AG10803 (cell line): ENCODE results near the gene CRBN.
A peak's percentile ranks its signal among the peaks of the same experiment; 100 is the strongest.

ENCODE experiments used
- DNase-seq: peaks from one replicate; pipeline ENCODE4 v3.0.0; 2010; ENCODE audit warnings: low read depth
- H3K4me3 ChIP-seq: 2 replicates; pipeline ENCODE4 v1.5.1; 2011; ENCODE audit warnings: mild to moderate bottlenecking, low read length, control low read depth
- TF ChIP-seq, protein P1 (sequence below): conservative IDR thresholded peaks from 2 replicates; pipeline ENCODE4 v1.5.1; 2011; ENCODE audit warnings: mild to moderate bottlenecking, low read length, control low read depth, inconsistent platforms

The CRBN gene

DNA sequence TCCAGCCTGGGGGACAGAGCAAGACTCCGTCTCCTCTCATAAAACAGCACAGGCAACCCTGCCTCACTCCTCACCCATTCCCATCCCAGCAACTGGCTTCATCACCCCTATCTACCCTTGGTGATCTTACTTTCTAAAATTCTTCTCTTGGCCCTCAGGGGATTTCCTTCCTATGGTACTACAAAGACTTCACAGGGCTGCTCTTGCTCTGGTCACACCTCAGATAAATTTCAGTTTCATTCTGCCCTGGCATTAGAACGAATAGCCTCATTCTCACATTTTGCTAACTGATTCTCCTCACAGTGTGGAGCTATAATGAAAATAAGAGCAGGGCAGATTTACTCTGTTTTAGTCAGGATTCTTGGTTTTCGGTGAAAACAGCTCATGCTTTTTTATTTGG is 22.1 kb upstream of the CRBN start:
- DNase-seq = no peak
- no peak overlapping the region for H3K4me3 ChIP-seq
- TF ChIP-seq, protein P1, sequence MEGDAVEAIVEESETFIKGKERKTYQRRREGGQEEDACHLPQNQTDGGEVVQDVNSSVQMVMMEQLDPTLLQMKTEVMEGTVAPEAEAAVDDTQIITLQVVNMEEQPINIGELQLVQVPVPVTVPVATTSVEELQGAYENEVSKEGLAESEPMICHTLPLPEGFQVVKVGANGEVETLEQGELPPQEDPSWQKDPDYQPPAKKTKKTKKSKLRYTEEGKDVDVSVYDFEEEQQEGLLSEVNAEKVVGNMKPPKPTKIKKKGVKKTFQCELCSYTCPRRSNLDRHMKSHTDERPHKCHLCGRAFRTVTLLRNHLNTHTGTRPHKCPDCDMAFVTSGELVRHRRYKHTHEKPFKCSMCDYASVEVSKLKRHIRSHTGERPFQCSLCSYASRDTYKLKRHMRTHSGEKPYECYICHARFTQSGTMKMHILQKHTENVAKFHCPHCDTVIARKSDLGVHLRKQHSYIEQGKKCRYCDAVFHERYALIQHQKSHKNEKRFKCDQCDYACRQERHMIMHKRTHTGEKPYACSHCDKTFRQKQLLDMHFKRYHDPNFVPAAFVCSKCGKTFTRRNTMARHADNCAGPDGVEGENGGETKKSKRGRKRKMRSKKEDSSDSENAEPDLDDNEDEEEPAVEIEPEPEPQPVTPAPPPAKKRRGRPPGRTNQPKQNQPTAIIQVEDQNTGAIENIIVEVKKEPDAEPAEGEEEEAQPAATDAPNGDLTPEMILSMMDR = no peak

DNA sequence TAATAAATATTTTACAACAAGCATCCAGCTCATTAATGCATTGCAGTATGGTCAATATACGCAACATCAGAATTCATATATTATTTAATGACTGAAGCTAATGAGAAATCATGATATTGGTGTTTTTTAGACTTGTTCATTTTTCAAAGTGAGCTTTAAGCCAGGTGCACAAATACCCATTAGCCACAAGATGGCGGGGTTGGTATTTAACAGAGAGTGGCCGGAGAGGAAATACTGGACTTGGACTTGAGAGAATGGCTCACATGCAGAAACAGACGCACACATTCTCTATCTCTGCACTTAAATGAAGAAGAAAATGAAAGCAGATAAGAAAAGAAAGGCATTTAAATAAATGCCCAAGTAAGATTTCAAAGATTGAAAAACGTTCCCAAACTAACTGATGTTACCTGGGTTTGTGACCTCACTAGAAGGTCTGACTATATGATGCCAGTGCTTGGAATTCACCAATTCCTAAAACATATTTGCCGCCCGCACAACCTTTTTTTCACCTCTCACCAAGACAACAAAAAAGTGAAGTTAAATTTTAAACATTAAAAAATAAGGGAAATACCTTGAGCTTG is 21.2 kb upstream of the CRBN start:
- no peak overlapping the region for H3K4me3 ChIP-seq
- peak; percentile 61 for DNase-seq

GRCh38 chr3:3199306-3199705 is 19.8 kb upstream of the CRBN start:
- TF ChIP-seq, protein P1 = no peak
- no peak for DNase-seq
- H3K4me3 ChIP-seq = no peak overlapping the region

More for the DNA sequence above, 21.2 kb upstream of the CRBN start:
- TF ChIP-seq, protein P1 = peak; percentile 78

DNA sequence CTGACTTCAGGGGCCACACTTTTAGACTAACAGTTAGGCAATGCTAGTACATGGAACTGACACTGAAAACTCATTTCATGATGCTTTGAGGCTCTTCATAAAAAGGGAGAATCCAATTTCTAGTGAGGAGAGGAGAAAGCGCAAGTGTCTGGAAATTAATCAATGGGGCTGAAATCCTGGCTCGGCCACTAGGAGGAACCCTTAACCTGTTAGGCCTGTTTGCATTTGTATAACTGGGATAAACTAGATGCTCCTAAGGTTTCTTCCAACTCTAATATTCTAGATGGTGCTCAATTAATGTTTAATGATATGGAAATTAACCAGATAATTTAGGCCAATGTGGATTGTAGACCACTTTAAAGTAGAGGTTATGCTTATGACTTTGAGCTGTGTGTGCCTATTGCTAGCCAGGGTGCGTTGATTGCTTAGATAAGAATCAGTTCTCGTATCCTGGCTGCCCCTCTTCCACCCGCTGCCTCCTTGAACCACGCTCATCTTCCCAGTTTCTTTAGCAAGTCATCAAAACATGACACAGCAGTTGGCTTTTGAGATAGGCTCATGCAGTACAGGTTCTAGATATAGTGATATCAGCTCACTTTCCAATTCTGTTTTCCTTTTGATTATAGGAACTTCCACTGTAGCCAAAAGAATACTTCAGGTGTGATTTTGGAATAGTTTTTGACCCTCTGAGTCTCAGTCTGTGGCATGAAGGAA is 16.8 kb upstream of the CRBN start:
- no peak overlapping the region for H3K4me3 ChIP-seq
- no peak for DNase-seq
- TF ChIP-seq, protein P1 = peak; percentile 46

- H3K4me3 ChIP-seq = no peak overlapping the region
- DNase-seq = no peak
- TF ChIP-seq, protein P1 = no peak
Observed at GRCh38 chr3:3194861-3195260, 15.4 kb upstream of the CRBN start.

GRCh38 chr3:3192286-3192675 is 12.8 kb upstream of the CRBN start:
- no peak overlapping the region for H3K4me3 ChIP-seq

More at GRCh38 chr3:3192286-3192675, 12.8 kb upstream of the CRBN start:
- no peak for DNase-seq
- TF ChIP-seq, protein P1 = no peak
